A549 (cell line): Measurements from ENCODE around the gene ZNF77. TPM values are rescaled to one million over a fixed set of nuclear protein-coding genes. Genes with fewer than 3 reads are reported as not detected.

Experiments
- ATAC-seq, 2 experiments: fragments of 200-7000 bp in 1 of 2; fragments of >200 bp in 1 of 2; cut with Nextera tagmentation in 1 of 2; cut with Tn5 transposase in 1 of 2; 3 replicates each; pipeline versions ENCODE4 v1.8.0 to v1.9.1; 2018 to 2020; ENCODE audit warnings: mild to moderate bottlenecking in 1 of 2, moderate library complexity in 1 of 2
- CTCF ChIA-PET: fragments of 300-600 bp; sonication (Branson Sonifier 250); formaldehyde crosslinking; extraction: SDS; loops from one replicate; lab custom pipeline; 2021; ENCODE audit warnings: antibody characterized with exemption, inconsistent platforms; lab: Yijun Ruan, JAX
- POLR2A ChIA-PET: fragments of 350-600 bp; formaldehyde crosslinking; extraction: SDS; loops from one replicate; lab custom pipeline; 2021; ENCODE audit warnings: antibody characterized with exemption, inconsistent platforms; lab: Yijun Ruan, JAX
- DNase-seq, 2 experiments: peaks; one replicate each; pipeline versions ENCODE4 v3.0.0 to v3.0.0-alpha.2; 2011 to 2016; ENCODE audit warnings: low read depth in 1 of 2, low spot score in 1 of 2
- FAIRE-seq: peaks from 2 replicates; lab custom pipeline; 2011; peaks lifted over from hg19 to GRCh38; lab: Jason Lieb, UNC
- H3K27ac ChIP-seq, 2 experiments: fragments of >200 bp; sonication (Bioruptor Twin); formaldehyde crosslinking; 3 replicates each; pipeline ENCODE4 v1.5.1; 2016 to 2017
- H3K4me1 ChIP-seq: fragments of >200 bp; sonication (Bioruptor Twin); formaldehyde crosslinking; 3 replicates; pipeline ENCODE4 v1.6.1; 2016
- H3K4me2 ChIP-seq: fragments of >200 bp; sonication (Bioruptor Twin); formaldehyde crosslinking; 3 replicates; pipeline ENCODE4 v1.6.1; 2016
- H3K4me3 ChIP-seq: fragments of >200 bp; sonication (Bioruptor Twin); formaldehyde crosslinking; 3 replicates; pipeline ENCODE4 v1.5.1; 2016
- H3K9me3 ChIP-seq: fragments of >200 bp; sonication (Bioruptor Twin); formaldehyde crosslinking; 3 replicates; pipeline ENCODE4 v1.6.1; 2016
- CBX8 ChIP-seq: fragments of 200-600 bp; sonication (generic); IDR thresholded peaks from 2 replicates; pipeline ENCODE4 v1.6.1; 2016
- CEBPB ChIP-seq, 2 experiments: fragments of >200 bp in 1 of 2; sonication (Bioruptor Twin) in 1 of 2; formaldehyde crosslinking in 1 of 2; IDR thresholded peaks; 2 replicates each; pipeline ENCODE4 v1.6.1; 2012 to 2016
- CTCF ChIP-seq: fragments of >200 bp; sonication (Bioruptor Twin); formaldehyde crosslinking; IDR thresholded peaks from 3 replicates; pipeline ENCODE4 v1.5.1; 2016
- EHMT2 ChIP-seq: fragments of 200-600 bp; sonication (generic); IDR thresholded peaks from 2 replicates; pipeline ENCODE4 v1.6.1; 2016; ENCODE audit warnings: antibody characterized with exemption, low read depth, mild to moderate bottlenecking, moderate library complexity
- EP300 ChIP-seq, 2 experiments: fragments of >200 bp; sonication (Bioruptor Twin); formaldehyde crosslinking; IDR thresholded peaks; 2 replicates in 1 of 2; 3 replicates in 1 of 2; pipeline ENCODE4 v1.6.1; 2016 to 2017
- GATA3 ChIP-seq: IDR thresholded peaks from 2 replicates; pipeline ENCODE4 v1.6.1; 2012; ENCODE audit warnings: borderline replicate concordance
- HMGXB4 ChIP-seq: fragments of 250-450 bp; sonication (Bioruptor Pico); IDR thresholded peaks from 2 replicates; pipeline ENCODE4 v1.5.0; 2021; ENCODE audit warnings: mild to moderate bottlenecking, moderate library complexity, borderline replicate concordance
- HOXB13 ChIP-seq: fragments of 250-450 bp; sonication (Bioruptor Pico); IDR thresholded peaks from 2 replicates; pipeline ENCODE4 v1.5.0; 2020; ENCODE audit warnings: low read depth, mild to moderate bottlenecking, moderate library complexity
- HOXB5 ChIP-seq: fragments of 250-450 bp; sonication (Bioruptor Pico); IDR thresholded peaks from 2 replicates; pipeline ENCODE4 v1.5.0; 2020; ENCODE audit warnings: mild to moderate bottlenecking, moderate library complexity
- JUNB ChIP-seq: fragments of >200 bp; sonication (Bioruptor Twin); formaldehyde crosslinking; IDR thresholded peaks from 2 replicates; pipeline ENCODE4 v1.6.1; 2016
- MAZ ChIP-seq: fragments of 150-350 bp; IDR thresholded peaks from 2 replicates; pipeline ENCODE4 v1.6.1; 2014; ENCODE audit warnings: antibody characterized with exemption, low read depth, low read length, borderline replicate concordance
- NFE2L2 ChIP-seq: fragments of 150-350 bp; conservative IDR thresholded peaks from 2 replicates; pipeline ENCODE4 v1.6.1; 2014; ENCODE audit warnings: low read length
- NPAS2 ChIP-seq: fragments of 250-450 bp; sonication (Bioruptor Pico); IDR thresholded peaks from 2 replicates; pipeline ENCODE4 v1.8.0; 2022; ENCODE audit warnings: mild to moderate bottlenecking, moderate library complexity, borderline replicate concordance
- PHF8 ChIP-seq: fragments of 200-600 bp; sonication (generic); IDR thresholded peaks from 2 replicates; pipeline ENCODE4 v1.6.1; 2016; ENCODE audit warnings: low read depth, mild to moderate bottlenecking, antibody characterized with exemption, moderate library complexity, borderline replicate concordance
- POLR2A ChIP-seq: IDR thresholded peaks from 2 replicates; pipeline ENCODE4 v1.6.1; 2012; ENCODE audit warnings: mild to moderate bottlenecking, low read length
- RAD21 ChIP-seq, 2 experiments: fragments of >200 bp in 1 of 2; sonication (Bioruptor Twin) in 1 of 2; formaldehyde crosslinking in 1 of 2; IDR thresholded peaks in 1 of 2; conservative IDR thresholded peaks in 1 of 2; 2 replicates in 1 of 2; 3 replicates in 1 of 2; pipeline ENCODE4 v1.6.1; 2012 to 2018; ENCODE audit warnings: inconsistent platforms in 1 of 2
- RARB ChIP-seq: fragments of 250-450 bp; sonication (Bioruptor Pico); IDR thresholded peaks from 2 replicates; pipeline ENCODE4 v1.8.0; 2021; ENCODE audit warnings: mild to moderate bottlenecking, moderate library complexity
- RFX5 ChIP-seq: fragments of 450-650 bp; IDR thresholded peaks from 2 replicates; pipeline ENCODE4 v1.7.1; 2014; ENCODE audit warnings: antibody characterized with exemption, mild to moderate bottlenecking, moderate library complexity
- RNF2 ChIP-seq: fragments of 200-600 bp; sonication (generic); IDR thresholded peaks from 2 replicates; pipeline ENCODE4 v1.6.1; 2016; ENCODE audit warnings: low read depth, mild to moderate bottlenecking, antibody characterized with exemption, moderate library complexity, borderline replicate concordance
- SMC3 ChIP-seq: fragments of >200 bp; sonication (Bioruptor Twin); formaldehyde crosslinking; IDR thresholded peaks from 3 replicates; pipeline ENCODE4 v1.6.1; 2018; ENCODE audit warnings: inconsistent platforms
- SREBF2 ChIP-seq: fragments of 450-650 bp; IDR thresholded peaks from 2 replicates; pipeline ENCODE4 v1.6.1; 2014; ENCODE audit warnings: mild to moderate bottlenecking, moderate library complexity
- TP53 ChIP-seq: fragments of 250-450 bp; sonication (Bioruptor Pico); IDR thresholded peaks from 2 replicates; pipeline ENCODE4 v1.5.0; 2021; ENCODE audit warnings: mild to moderate bottlenecking, moderate library complexity
- ZC3H11A ChIP-seq: fragments of 450-650 bp; IDR thresholded peaks from 2 replicates; pipeline ENCODE4 v1.6.1; 2014; ENCODE audit warnings: antibody characterized with exemption, mild to moderate bottlenecking
- WGBS: methylation state at CpG from one replicate; pipeline ENCODE4 v1.1.6; 2017; ENCODE audit errors: missing lambda C conversion rate; 5-methylcytosine and 5-hydroxymethylcytosine counted together
- polyA plus RNA-seq, 4 experiments: library from polyadenylated mRNA; depleted of rRNA in 3 of 4; stranded (reverse); fragments of >200 nt; fragmentation: RNase III in 1 of 4; extraction: RNeasy Plus Mini Kit Qiagen cat#74134 plus additional on column Dnase treatment in 1 of 4; gene quantifications; 2 replicates in 3 of 4; 3 replicates in 1 of 4; pipeline ENCODE4 v1.2.3, GENCODE V29; 2011 to 2017
- TF ChIP-seq, protein P1 (sequence below): IDR thresholded peaks from 2 replicates; pipeline ENCODE4 v1.6.1; 2012
- TF ChIP-seq, protein P2 (sequence below): fragments of 250-450 bp; sonication (Bioruptor Pico); IDR thresholded peaks from 2 replicates; pipeline ENCODE4 v1.5.0; 2020; ENCODE audit warnings: low read depth, mild to moderate bottlenecking, moderate library complexity

ZNF77 gene
- polyA plus RNA-seq, 2 of the 4 experiments (the other 2 are of a cell fraction) = 1.7 to 3.4 TPM

DNA sequence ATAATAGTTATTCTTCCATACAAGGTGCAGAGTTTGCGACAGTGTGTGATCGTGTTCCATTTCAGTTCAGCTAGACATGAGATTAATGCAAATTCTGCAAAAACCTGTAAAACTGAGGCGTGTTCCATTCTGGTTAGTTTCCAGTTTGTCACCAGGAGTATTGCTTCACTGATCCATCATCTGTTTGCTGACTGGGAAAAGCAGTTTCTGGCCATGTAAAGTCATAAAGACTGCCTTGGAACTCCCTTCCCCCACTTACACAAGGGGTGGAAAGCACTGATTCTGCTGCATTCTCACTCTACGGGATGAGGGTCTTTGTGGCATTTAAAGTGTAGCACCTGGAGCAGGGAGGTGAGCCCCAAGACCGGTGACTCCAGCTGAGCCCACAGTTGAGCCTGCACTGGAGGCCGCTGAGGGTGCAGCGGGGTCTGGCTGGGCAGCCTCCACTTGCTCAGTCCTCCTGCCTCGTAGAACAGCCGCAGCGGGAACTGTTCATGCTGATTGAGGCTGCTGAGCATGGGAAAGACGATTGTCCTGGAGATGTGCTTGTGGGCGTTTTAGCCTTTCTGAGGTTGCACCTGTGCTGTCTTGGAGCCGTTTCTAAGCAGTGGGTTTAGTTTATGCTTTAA lies 42.1 kb downstream of the ZNF77 start (continued):
- TF ChIP-seq CTCF = no peak
- TF ChIP-seq ZC3H11A = no peak
- TF ChIP-seq CEBPB (IDR thresholded peaks at IDR 0.05) = no peak

- H3K4me3 ChIP-seq = peak within 1 kb of the TSS; percentile 64
- ChIA-PET CTCF (interaction anchor here (0.9 to 2.1 kb wide), 3 partner anchors 13 to 59 kb away, joined by 4 to 8 read pairs (median 7); partner anchors contain the start of gene ZNF555), POLR2A (interaction anchor here (1.1 kb wide), 1 partner anchor 50 kb away, joined by 9 read pairs; no protein-coding TSS in a partner anchor)
- peaks cover 18% of the 10 kb centered on the region; the same call in 2 of the 3 replicates for H3K9me3 ChIP-seq
- H3K4me2 ChIP-seq = peak within 1 kb of the TSS; percentile 86
- 0% methylated on average over 28 of the region's 100 CpGs for WGBS
- no peaks in the 10 kb centered on the region for H3K4me1 ChIP-seq
- ATAC-seq = peak; percentile 98 to 99
- peak; percentile 93 to 98 for DNase-seq
- no peak for FAIRE-seq
- TF ChIP-seq RARB (CRISPR knock-in tag) = no peak
- TF ChIP-seq MAZ = no peak
- TF ChIP-seq POLR2A = peak; percentile 34; the same call in 1 of the 2 replicates
- TF ChIP-seq RNF2 = no peak
- TF ChIP-seq EP300 (IDR thresholded peaks at IDR 0.05) = no peak
- TF ChIP-seq SMC3 = no peak
- TF ChIP-seq JUNB = no peak
- no peak for TF ChIP-seq SREBF2
- TF ChIP-seq NPAS2 (CRISPR knock-in tag) = peak; percentile 77
- TF ChIP-seq, protein P1, sequence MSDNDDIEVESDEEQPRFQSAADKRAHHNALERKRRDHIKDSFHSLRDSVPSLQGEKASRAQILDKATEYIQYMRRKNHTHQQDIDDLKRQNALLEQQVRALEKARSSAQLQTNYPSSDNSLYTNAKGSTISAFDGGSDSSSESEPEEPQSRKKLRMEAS = peak; percentile 56
- TF ChIP-seq EHMT2 = no peak
- TF ChIP-seq NFE2L2 = no peak
- no peak for TF ChIP-seq RAD21 (conservative IDR thresholded peaks at IDR 0.05 in 1 of 2, IDR thresholded peaks at IDR 0.05 in 1 of 2)
- no peak for TF ChIP-seq GATA3
- peak; percentile 57; the same call in 1 of the 2 replicates for TF ChIP-seq PHF8
- TF ChIP-seq HOXB5 (CRISPR knock-in tag) = no peak
- TF ChIP-seq, protein P2, sequence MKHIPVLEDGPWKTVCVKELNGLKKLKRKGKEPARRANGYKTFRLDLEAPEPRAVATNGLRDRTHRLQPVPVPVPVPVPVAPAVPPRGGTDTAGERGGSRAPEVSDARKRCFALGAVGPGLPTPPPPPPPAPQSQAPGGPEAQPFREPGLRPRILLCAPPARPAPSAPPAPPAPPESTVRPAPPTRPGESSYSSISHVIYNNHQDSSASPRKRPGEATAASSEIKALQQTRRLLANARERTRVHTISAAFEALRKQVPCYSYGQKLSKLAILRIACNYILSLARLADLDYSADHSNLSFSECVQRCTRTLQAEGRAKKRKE = no peak
- no peak for TF ChIP-seq CBX8
- no peak for TF ChIP-seq RFX5
- no peak for TF ChIP-seq HOXB13 (CRISPR knock-in tag)
- no peak for TF ChIP-seq CEBPB (IDR thresholded peaks at IDR 0.05)
- TF ChIP-seq HMGXB4 (CRISPR knock-in tag) = no peak
- no peak for TF ChIP-seq TP53 (CRISPR knock-in tag)
- H3K27ac ChIP-seq = peak within 1 kb of the TSS; percentile 75 to 98
Observed at GRCh38 chr19:2900296-2901252, 44.2 kb downstream of the ZNF77 start, which contains the start of gene ZNF57. Gene ZNF57, plus strand, starts transcription at chr19:2900928. Its CDS starts 118 bp downstream, at chr19:2901046.
